Loucy (cell line): ENCODE data around the gene CC2D2A.

ENCODE experiments used
- H2AFZ ChIP-seq: fragments of 200-600 bp; sonication (generic); 2 replicates; pipeline ENCODE4 v1.6.0; 2016; ENCODE audit warnings: antibody characterized with exemption, mild to moderate bottlenecking, low read length, moderate library complexity
- H3F3A ChIP-seq: fragments of 200-600 bp; 2 replicates; pipeline ENCODE4 v1.6.0; 2016; ENCODE audit warnings: antibody characterized with exemption, low read depth, mild to moderate bottlenecking
- H3K27me3 ChIP-seq: fragments of 200-600 bp; sonication (generic); 2 replicates; pipeline ENCODE4 v1.6.1; 2014; ENCODE audit warnings: low read length, mild to moderate bottlenecking; ENCODE audit not compliant: insufficient read depth, poor library complexity, severe bottlenecking
- H3K36me3 ChIP-seq: fragments of 200-600 bp; sonication (generic); 2 replicates; pipeline ENCODE4 v1.6.1; 2016; ENCODE audit warnings: low read length; ENCODE audit not compliant: insufficient read depth
- H3K4me1 ChIP-seq: fragments of 200-600 bp; sonication (generic); 2 replicates; pipeline ENCODE4 v1.5.1; 2014; ENCODE audit warnings: low read length, mild to moderate bottlenecking; ENCODE audit not compliant: insufficient read depth, poor library complexity, severe bottlenecking
- H3K4me2 ChIP-seq: fragments of 200-600 bp; sonication (generic); 2 replicates; pipeline ENCODE4 v1.6.0; 2014; ENCODE audit warnings: antibody characterized with exemption, low read length, low read depth, mild to moderate bottlenecking; ENCODE audit not compliant: poor library complexity, severe bottlenecking
- H3K4me3 ChIP-seq: fragments of 200-600 bp; sonication (generic); 2 replicates; pipeline ENCODE4 v1.5.1; 2014; ENCODE audit warnings: low read length, mild to moderate bottlenecking, mixed read lengths; ENCODE audit not compliant: poor library complexity, severe bottlenecking
- H3K79me2 ChIP-seq: fragments of 200-600 bp; sonication (generic); 2 replicates; pipeline ENCODE4 v1.6.1; 2014; ENCODE audit warnings: low read length; ENCODE audit not compliant: insufficient read depth
- H3K9ac ChIP-seq: fragments of 200-600 bp; sonication (generic); 2 replicates; pipeline ENCODE4 v1.6.0; 2014; ENCODE audit warnings: mild to moderate bottlenecking, low read depth, low read length, moderate library complexity; ENCODE audit not compliant: poor library complexity, severe bottlenecking
- H3K9me2 ChIP-seq: fragments of 200-600 bp; sonication (generic); replicated peaks from 2 replicates; pipeline ENCODE4 v1.6.1; 2016; ENCODE audit warnings: low read depth, low read length, mixed read lengths
- H3K9me3 ChIP-seq: fragments of 200-600 bp; sonication (generic); 2 replicates; pipeline ENCODE4 v1.6.1; 2014; ENCODE audit warnings: mild to moderate bottlenecking, antibody characterized with exemption, low read length, low read depth; ENCODE audit not compliant: insufficient read depth
- H4K20me1 ChIP-seq: fragments of 200-600 bp; sonication (generic); 2 replicates; pipeline ENCODE4 v1.6.0; 2014; ENCODE audit warnings: antibody characterized with exemption, low read length, mild to moderate bottlenecking; ENCODE audit not compliant: insufficient read depth, poor library complexity, severe bottlenecking
- EZH2phosphoT487 ChIP-seq: fragments of 200-600 bp; IDR thresholded peaks from 2 replicates; pipeline ENCODE4 v1.6.1; 2018; ENCODE audit warnings: antibody characterized with exemption, mild to moderate bottlenecking, moderate library complexity, borderline replicate concordance
- TF ChIP-seq, protein P1 (sequence below): fragments of 200-600 bp; sonication (generic); conservative IDR thresholded peaks from 2 replicates; pipeline ENCODE4 v1.5.1; 2014; ENCODE audit warnings: mild to moderate bottlenecking, antibody characterized with exemption, low read length

Gene CC2D2A

GRCh38 chr4:15428611-15429010, 41.1 kb upstream of the CC2D2A start:
- TF ChIP-seq, protein P1, sequence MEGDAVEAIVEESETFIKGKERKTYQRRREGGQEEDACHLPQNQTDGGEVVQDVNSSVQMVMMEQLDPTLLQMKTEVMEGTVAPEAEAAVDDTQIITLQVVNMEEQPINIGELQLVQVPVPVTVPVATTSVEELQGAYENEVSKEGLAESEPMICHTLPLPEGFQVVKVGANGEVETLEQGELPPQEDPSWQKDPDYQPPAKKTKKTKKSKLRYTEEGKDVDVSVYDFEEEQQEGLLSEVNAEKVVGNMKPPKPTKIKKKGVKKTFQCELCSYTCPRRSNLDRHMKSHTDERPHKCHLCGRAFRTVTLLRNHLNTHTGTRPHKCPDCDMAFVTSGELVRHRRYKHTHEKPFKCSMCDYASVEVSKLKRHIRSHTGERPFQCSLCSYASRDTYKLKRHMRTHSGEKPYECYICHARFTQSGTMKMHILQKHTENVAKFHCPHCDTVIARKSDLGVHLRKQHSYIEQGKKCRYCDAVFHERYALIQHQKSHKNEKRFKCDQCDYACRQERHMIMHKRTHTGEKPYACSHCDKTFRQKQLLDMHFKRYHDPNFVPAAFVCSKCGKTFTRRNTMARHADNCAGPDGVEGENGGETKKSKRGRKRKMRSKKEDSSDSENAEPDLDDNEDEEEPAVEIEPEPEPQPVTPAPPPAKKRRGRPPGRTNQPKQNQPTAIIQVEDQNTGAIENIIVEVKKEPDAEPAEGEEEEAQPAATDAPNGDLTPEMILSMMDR = no peak
- no peak for TF ChIP-seq EZH2phosphoT487
- H3K4me3 ChIP-seq = no peak overlapping the region
- H3K9ac ChIP-seq = no peak overlapping the region
- H3K4me2 ChIP-seq = no peak overlapping the region
- peaks cover 7% of the 10 kb centered on the region for H3K4me1 ChIP-seq
- no peaks in the 10 kb centered on the region for H4K20me1 ChIP-seq
- H3K79me2 ChIP-seq = no peaks in the 10 kb centered on the region
- no peaks in the 10 kb centered on the region for H3F3A ChIP-seq
- H3K9me2 ChIP-seq = no peaks in the 10 kb centered on the region
- H2AFZ ChIP-seq = no peak overlapping the region
- no peaks in the 10 kb centered on the region for H3K9me3 ChIP-seq
- H3K27me3 ChIP-seq = no peaks in the 10 kb centered on the region
- H3K36me3 ChIP-seq = no peaks in the 10 kb centered on the region

GRCh38 chr4:15434091-15434490, 35.6 kb upstream of the CC2D2A start:
- Histone ChIP-seq H3K27me3 (no peaks in the 10 kb centered on the region), H3K9me3 (no peaks in the 10 kb centered on the region), H2AFZ (no peak overlapping the region), H3K36me3 (no peaks in the 10 kb centered on the region), H3K4me1 (no peaks in the 10 kb centered on the region), H3K9me2 (no peaks in the 10 kb centered on the region), H3K79me2 (no peaks in the 10 kb centered on the region), H3K9ac (no peak overlapping the region), H3K4me3 (no peak overlapping the region), H3F3A (no peaks in the 10 kb centered on the region), H4K20me1 (no peaks in the 10 kb centered on the region), H3K4me2 (no peak overlapping the region)
- TF ChIP-seq EZH2phosphoT487 = no peak
- TF ChIP-seq, protein P1 = no peak

GRCh38 chr4:15434676-15435075, 35.0 kb upstream of the CC2D2A start:
- Histone ChIP-seq H3K4me3 (no peak overlapping the region), H3K79me2 (no peaks in the 10 kb centered on the region), H3K27me3 (no peaks in the 10 kb centered on the region), H3K9ac (no peak overlapping the region), H3K36me3 (no peaks in the 10 kb centered on the region), H3K4me1 (no peaks in the 10 kb centered on the region), H3K9me2 (no peaks in the 10 kb centered on the region), H4K20me1 (no peaks in the 10 kb centered on the region), H2AFZ (no peak overlapping the region), H3F3A (no peaks in the 10 kb centered on the region), H3K4me2 (no peak overlapping the region), H3K9me3 (no peaks in the 10 kb centered on the region)
- no peak for TF ChIP-seq EZH2phosphoT487
- TF ChIP-seq, protein P1 = no peak
